HG03064 (cell line): Measurements from ENCODE around the gene IQSEC1.

Source experiments
- ATAC-seq: cut with Tn5 transposase; IDR thresholded peaks from one replicate; pipeline ENCODE4 v1.9.1; 2021; ENCODE audit warnings: low read depth; ENCODE audit not compliant: unreplicated experiment

Gene IQSEC1

DNA sequence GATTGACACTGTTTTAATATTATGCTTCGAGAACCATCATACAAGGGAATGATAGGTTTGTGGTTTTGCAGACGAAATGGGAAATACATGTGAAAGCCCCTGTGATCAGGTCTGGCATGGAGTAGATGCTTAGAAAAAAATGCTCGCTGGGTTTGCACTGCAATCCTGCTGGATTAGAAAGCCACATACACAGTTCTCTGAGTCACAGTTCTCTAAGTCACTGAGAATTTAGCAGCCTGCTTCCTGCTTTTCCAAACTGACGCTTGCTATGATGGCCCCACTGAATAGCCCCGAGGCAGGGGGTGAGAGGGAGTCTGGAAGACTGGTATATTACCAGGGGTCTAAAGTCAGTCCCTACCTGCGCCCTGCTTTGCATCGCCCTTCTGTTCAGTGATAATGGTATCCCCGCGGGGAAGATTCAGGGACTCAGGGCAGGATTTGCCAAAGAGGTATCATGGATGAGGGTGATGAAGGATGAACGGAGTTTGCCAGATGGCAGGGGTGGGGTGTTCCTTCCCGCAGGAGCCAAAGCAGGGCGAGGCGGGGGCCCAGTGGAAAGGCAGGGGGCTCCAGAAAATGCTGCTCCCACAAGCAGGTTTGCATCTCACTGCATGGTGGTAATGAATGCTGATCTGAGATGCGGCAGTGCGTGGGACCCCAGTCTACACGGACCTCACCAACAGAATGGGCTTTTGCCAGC is 82.3 kb downstream of the IQSEC1 start:
- ATAC-seq = no peak

GRCh38 chr3:12990306-12990705 is 82.9 kb downstream of the IQSEC1 start:
- no peak for ATAC-seq

DNA sequence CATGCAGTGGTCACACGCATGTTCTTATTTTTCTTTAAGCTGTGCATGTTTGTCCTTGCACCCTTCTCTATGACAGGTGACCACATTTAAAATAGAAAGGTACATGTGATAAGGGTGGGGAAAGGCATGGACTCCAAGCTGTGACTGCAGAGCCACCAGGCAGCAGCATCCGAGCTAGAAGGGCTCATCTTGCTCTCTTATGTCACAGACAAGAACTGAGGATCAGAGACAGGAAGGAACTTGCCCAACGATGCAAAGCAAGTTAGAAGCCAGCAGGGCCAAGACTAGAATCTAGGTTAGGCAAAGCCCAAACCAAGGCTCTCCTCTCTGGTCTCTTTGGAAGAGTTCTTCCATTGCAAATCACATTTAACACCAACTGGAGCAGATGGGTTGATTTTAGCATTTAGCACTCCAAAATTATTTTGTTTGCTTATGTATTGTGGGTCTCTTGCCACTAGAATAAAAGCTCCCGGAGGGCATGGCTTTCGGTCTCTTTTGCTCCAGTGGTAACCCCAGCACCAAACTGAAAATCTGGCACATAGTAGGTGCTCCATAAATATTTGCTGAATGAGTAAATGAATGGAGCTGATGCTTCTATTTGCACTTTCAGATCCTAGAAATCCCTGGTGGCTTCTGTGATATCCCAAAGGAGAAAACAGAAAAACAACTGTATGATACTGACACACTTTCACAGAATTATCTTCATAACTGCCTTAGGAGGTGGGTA is 84.3 kb downstream of the IQSEC1 start:
- no peak for ATAC-seq

- no peak for ATAC-seq
Measured at GRCh38 chr3:12987602-12988001, 85.6 kb downstream of the IQSEC1 start.

DNA sequence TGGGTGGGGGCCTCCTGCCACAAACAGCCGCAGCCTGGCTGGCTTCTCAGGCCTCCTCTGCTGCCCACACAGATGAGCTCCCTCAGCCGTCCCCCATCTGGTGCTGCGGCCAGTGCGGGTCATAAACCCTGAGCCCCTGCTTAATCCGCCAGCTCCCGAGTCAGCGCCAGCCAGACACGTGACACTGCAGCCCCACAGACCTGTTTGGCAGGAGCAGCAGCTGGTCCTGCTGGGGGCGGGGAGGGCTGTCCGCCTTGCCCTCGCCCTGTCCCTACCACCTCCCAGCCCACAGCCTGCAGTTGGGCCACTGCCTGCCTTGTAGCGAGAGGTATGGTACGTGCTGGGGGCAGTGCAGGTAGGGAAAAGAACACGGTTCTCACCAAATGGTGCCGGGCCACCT is 86.2 kb downstream of the IQSEC1 start:
- ATAC-seq = no peak

- no peak for ATAC-seq
Measured at GRCh38 chr3:12986521-12986920, 86.7 kb downstream of the IQSEC1 start.

DNA sequence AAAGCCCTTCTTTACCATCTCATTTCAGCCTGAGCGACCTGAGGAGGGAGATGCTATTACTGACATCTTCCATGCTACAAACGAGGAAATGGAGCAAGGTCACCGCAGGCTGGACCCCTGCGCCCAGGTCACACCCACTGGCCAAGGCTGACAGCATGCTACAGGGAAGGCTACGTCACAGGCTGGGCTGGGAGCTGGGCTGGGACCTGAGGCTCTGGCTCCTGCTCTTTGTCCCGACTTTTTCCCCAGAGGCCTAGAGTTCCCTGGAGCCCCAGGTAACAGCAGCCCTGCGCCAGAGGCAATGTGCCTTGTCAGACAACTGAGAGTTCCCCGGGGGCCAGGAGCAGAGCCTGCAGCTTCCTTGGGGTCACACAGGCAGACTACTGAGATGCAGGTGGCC is 87.2 kb downstream of the IQSEC1 start:
- ATAC-seq = no peak

- no peak for ATAC-seq
Measured at GRCh38 chr3:12985148-12985547, 88.1 kb downstream of the IQSEC1 start.

DNA sequence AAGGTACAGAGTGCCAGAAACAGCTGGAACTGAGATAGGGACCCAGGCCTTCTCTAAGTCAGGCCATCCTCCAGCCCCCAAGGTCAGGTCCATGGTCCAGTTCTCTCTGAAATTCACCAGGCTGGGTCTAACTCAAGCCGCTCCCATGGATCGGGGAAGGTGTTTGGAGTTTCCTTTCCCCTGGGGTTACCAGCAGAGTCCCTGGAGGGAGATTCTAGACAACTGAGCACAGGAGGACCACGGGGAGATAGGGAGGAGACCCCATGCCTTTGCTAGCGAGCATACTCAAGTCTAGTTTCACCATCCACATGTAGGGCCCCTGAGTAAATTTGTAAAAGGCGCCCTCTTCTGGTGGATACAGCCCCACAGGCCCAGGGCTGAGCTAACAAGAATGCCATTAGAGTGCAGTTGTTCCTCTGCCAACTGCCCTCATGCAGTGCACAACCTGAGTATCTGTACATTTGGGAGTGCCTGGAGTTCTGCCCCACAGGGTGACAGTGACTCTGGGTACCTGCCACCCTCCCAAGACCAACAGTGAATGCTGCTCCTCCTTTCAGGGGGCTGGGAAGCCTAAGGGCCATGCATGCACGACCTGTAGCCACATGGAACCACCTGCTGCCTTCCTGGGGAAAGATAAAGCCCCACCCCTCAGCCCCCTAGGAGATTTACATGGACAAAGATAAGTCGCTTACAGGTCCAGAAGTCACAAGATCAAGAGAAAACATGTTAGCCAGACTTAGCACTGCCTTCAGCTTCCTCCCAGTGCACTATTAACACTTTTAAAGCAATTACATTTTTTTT is 89.0 kb downstream of the IQSEC1 start:
- ATAC-seq = no peak

- no peak for ATAC-seq
Measured at GRCh38 chr3:12983319-12983718, 89.9 kb downstream of the IQSEC1 start.

DNA sequence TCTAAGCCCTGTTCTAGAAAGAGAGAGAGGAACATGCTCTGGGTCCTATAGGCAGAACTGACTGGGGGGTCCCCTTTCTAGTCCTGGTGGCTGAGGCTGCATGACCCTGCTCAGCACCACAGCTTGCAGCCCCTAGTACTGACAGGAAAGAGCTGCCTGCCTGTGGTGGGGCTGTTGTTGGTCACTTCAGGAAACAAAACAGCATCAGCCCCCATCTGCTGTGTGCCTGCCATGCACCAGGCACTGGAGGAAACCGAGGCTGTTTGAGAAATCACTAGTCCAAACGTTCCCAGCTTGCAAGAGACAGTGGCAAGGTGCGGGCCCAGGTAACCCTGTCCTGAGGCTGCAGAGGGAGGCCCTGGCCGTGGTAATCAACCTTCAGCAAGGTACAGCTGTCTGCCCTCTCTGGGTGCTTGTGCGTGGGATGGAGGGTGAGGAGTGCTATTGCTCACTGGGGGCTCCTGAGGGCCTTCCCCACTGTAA is 90.6 kb downstream of the IQSEC1 start:
- peak; percentile 50 for ATAC-seq

DNA sequence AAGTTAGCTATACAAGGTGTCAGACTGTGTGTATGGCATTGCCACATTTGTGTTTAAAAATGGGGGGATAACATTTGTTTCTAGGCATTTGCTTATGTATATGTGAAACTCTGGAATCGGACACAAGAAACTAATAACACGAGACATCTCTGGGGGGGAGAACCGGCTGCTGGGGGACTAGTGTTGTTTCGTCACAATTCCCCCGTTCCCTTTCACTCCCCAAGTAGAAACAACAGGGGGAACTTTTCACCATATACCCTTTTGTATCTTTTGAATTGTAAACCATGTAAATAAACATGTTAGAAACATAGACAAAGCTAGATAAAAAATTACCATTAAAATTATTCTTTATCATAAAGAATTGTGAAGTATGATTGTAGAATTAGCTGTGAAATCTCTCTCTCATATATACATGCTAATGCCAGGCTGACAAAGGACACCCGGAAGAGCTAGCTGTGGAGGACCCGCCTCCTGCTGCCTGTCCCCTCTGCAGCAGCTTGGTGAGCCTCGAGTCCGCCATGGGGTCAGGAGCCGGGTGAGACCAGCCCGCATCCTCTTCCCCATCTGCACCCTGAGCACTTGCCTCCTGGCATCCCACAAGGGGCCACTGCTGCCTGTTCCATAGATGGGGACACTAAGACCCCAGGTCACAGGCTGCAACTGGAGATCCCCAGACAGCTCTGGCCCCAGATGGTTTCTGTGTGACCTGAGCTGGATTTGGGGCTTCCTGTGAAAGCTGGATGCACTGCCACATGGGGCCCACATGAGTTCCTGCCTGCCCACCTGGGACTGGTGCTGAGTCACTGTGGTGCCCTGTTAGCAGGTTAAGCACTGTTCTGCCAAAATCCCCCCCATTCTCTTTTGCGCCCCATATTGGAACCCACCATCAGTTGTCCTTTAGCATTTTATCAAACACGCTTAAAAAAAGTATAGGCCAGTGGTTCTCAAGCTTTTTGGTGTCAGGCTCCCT is 91.6 kb downstream of the IQSEC1 start:
- no peak for ATAC-seq

GRCh38 chr3:12980596-12981290 is 92.5 kb downstream of the IQSEC1 start:
- ATAC-seq = no peak

- ATAC-seq = no peak
Measured at GRCh38 chr3:12979947-12980487, 93.2 kb downstream of the IQSEC1 start.

DNA sequence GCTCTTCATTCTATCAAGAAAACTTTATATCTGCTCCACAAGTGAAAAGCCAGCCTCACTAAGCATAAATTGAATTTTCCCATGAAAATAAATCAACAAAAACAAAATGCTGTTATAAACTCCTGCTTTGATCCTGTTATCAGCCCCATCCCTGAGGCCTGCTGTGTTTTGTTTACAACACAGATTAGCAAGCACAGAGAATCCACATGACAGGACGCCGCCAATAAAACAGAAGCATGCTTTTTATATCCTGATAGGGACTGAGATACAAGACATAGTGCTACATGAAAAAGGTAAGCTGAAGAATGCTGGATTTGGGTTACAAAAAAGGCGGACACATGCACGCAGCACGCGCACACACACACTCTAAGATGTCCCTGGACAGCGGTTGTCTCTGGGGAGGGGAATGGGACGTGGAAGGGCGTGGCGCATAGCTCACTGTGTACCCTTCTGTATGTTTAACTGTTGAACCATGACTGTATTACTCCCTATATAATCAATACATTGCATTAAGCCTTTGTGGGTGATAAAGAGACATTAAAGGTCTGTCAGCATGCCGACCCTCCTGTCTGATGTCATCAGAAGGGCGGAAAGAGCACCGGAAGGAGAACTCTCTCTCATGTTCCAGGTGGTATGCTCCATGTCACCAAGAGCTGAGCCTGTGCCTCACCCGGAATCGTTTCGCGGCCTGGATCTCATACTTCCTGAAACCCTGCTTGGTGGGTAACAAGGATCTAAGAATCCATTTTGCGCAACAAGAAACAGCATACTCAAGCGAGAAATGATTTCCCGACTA is 93.9 kb downstream of the IQSEC1 start:
- no peak for ATAC-seq

GRCh38 chr3:12978682-12979081 is 94.5 kb downstream of the IQSEC1 start:
- no peak for ATAC-seq

DNA sequence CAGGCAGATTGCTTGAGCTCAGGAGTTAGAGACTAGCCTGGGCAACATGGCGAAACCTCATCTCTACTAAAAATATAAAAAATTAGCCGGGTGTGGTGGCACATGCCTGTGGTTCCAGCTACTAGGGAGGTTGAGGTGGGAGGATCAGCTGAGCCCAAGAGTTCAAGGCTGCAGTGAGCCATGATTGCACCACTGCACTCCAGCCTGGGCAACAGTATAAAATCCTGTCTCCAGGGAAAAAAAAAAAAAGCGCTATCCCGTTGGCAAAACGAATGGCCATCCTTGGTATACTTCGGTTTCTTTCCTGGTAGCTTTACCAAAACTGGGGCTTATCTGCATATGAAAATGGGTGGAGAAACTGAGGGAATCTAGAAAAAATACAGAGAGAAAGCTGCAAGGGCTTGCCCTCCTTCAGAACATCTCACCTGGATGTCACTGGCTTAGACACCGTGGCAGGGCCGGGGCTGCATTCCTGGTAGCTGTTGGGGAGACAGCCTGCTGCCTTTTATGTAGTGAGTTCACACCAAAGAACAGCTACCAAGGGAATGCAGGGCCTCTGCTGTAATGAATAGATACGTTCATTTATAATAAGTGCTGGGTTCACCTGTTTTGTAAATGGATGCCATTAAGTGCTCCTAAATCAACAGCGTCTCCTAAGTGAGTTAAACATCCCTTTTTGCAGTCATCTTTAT is 96.0 kb downstream of the IQSEC1 start:
- ATAC-seq = no peak
